Testis (tissue), 3 donors: ENCODE data around the gene NTM. TPM values are rescaled to one million over a fixed set of nuclear protein-coding genes. Genes with fewer than 3 reads are reported as not detected.
A peak's percentile ranks its signal among the peaks of the same experiment; 100 is the strongest.

Experiments
- DNase-seq: peaks from one replicate; pipeline ENCODE4 v3.0.0-alpha.2; 2019
- H3K27ac ChIP-seq, 2 donors: fragments of 200-600 bp; sonication (generic); one replicate each; pipeline ENCODE4 v1.5.1; 2019
- H3K27me3 ChIP-seq: fragments of 200-600 bp; sonication (generic); one replicate; pipeline ENCODE4 v1.5.1; 2019
- H3K36me3 ChIP-seq: fragments of 200-600 bp; sonication (generic); one replicate; pipeline ENCODE4 v1.5.1; 2017; ENCODE audit warnings: low read depth; ENCODE audit errors: missing control alignments
- H3K4me1 ChIP-seq: fragments of 200-600 bp; sonication (generic); one replicate; pipeline ENCODE4 v1.5.1; 2019
- H3K4me3 ChIP-seq, 2 donors: fragments of 200-600 bp; sonication (generic); one replicate each; pipeline ENCODE4 v1.5.1; 2017 to 2019
- H3K9me3 ChIP-seq: fragments of 200-600 bp; sonication (generic); one replicate; pipeline ENCODE4 v1.5.1; 2017
- POLR2A ChIP-seq: fragments of 450-650 bp; IDR thresholded peaks from one replicate; pipeline ENCODE4 v1.6.1; 2017; ENCODE audit warnings: antibody characterized with exemption, mild to moderate bottlenecking, moderate library complexity
- WGBS, 2 donors: methylation state at CpG; one replicate each; pipeline ENCODE4 v1.1.5; 2018; 5-methylcytosine and 5-hydroxymethylcytosine counted together
- intact Hi-C: fragments of 100-400 bp; cut with DNase I; formaldehyde crosslinking; loops from one replicate; pipeline ENCODE4 v1.15.1; 2023; ENCODE audit warnings: low total_unique reads
- polyA plus RNA-seq: library from polyadenylated mRNA; stranded (reverse); fragments of 350-450 nt; fragmentation: Illumina TruSeq; extraction: RNeasy Lipid Tissue Mini Kit (QIAGEN cat#74804); gene quantifications from one replicate; pipeline ENCODE4 v1.2.3, GENCODE V29; 2014; ENCODE audit warnings: low read depth, low replicate concordance; ENCODE audit not compliant: insufficient read depth
- total RNA-seq, 2 donors: library from RNA; depleted of rRNA; stranded (reverse); fragments of >200 nt; gene quantifications; one replicate each; pipeline ENCODE4 v1.2.3, GENCODE V29; 2016
- TF ChIP-seq, protein P1 (sequence below), 3 experiments: fragments of 450-650 bp in 2 of 3; fragments of 200-600 bp in 1 of 3; sonication (generic) in 1 of 3; IDR thresholded peaks; one replicate each; pipeline ENCODE4 v1.5.1; 2016 to 2019; ENCODE audit warnings: antibody characterized with exemption in 3 of 3, mild to moderate bottlenecking in 2 of 3, moderate library complexity in 1 of 3

NTM gene
- total and polyA plus RNA-seq, 3 donors from 2014 or later: 1.7 to 4.5 (median 1.8) TPM

DNA sequence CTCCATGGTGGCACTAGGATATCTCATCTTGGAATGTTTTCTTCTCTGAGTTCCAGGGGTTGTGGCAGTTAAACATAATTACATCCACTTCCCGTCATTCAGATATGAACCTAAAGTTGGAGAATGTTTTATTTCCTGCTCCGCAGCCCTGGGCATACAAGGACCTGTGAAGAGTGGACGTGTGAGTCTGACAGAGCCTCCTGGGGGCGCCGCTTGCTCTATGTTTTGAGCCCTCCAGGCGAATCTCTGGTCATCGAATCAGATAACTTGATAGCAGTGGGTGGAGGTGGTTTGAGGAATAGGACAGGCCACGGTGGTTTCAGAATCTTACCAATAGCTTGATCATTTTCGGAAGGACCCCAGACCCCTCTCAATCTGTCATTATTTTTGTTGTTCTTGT lies 174.2 kb downstream of the NTM start:
- no peaks in the 10 kb centered on the region for H3K27me3 ChIP-seq
- no peak for DNase-seq
- H3K27ac ChIP-seq: no peak overlapping the region
- WGBS, 2 donors: 71 to 76% methylated on average over 8 to 9 of the region's 9 CpGs
- no peaks in the 10 kb centered on the region for H3K36me3 ChIP-seq
- intact Hi-C loops: no loop called here
- no peaks in the 10 kb centered on the region for H3K9me3 ChIP-seq
- H3K4me3 ChIP-seq: no peak overlapping the region
- no peaks in the 10 kb centered on the region for H3K4me1 ChIP-seq
- TF ChIP-seq POLR2A: no peak
- TF ChIP-seq, protein P1, sequence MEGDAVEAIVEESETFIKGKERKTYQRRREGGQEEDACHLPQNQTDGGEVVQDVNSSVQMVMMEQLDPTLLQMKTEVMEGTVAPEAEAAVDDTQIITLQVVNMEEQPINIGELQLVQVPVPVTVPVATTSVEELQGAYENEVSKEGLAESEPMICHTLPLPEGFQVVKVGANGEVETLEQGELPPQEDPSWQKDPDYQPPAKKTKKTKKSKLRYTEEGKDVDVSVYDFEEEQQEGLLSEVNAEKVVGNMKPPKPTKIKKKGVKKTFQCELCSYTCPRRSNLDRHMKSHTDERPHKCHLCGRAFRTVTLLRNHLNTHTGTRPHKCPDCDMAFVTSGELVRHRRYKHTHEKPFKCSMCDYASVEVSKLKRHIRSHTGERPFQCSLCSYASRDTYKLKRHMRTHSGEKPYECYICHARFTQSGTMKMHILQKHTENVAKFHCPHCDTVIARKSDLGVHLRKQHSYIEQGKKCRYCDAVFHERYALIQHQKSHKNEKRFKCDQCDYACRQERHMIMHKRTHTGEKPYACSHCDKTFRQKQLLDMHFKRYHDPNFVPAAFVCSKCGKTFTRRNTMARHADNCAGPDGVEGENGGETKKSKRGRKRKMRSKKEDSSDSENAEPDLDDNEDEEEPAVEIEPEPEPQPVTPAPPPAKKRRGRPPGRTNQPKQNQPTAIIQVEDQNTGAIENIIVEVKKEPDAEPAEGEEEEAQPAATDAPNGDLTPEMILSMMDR (IDR thresholded peaks at IDR 0.05): no peak

DNA sequence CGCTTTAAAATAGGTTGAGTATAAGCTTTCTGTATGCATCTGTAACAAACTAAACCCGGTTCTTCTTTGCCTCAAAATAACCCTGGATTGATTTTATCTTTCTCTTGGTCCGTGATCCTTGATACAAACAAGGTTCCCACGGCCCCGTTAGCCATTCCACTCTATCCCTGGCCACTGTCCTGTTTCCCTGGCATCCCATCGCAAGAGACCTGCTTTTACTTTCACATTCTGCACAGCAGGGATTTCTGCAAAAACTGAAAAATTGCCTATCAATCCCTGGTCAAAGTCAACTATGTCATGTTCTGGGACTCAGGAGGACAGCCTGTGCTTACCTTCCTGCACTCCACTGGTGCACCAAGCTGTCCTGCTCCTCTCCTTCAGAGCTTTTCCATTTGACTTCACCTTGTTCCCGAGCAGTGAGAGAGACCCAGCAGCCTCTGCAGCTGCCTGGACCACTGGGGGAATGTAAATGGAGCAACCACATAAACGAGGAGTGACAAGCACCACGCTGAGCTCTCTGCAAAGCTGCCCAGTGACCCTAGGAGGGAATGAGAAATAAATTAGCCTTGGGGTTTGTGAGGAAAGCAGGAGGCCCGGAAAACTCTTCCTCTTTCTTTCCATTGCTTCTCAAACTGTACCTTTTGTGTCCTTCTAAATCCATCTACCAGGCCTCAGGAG lies 175.9 kb downstream of the NTM start:
- intact Hi-C loops: no loop called here
- H3K9me3 ChIP-seq: no peaks in the 10 kb centered on the region
- TF ChIP-seq, protein P1 (IDR thresholded peaks at IDR 0.05): no peak
- no peak for TF ChIP-seq POLR2A
- H3K27me3 ChIP-seq: no peaks in the 10 kb centered on the region
- peak overlapping the region in 1 of 2 donors; percentile 6 for H3K4me3 ChIP-seq
- H3K27ac ChIP-seq: no peak overlapping the region
- no peak for DNase-seq
- WGBS, 2 donors: 45 to 47% methylated on average over 10 of the region's 10 CpGs
- H3K36me3 ChIP-seq: no peaks in the 10 kb centered on the region
- H3K4me1 ChIP-seq: no peaks in the 10 kb centered on the region

DNA sequence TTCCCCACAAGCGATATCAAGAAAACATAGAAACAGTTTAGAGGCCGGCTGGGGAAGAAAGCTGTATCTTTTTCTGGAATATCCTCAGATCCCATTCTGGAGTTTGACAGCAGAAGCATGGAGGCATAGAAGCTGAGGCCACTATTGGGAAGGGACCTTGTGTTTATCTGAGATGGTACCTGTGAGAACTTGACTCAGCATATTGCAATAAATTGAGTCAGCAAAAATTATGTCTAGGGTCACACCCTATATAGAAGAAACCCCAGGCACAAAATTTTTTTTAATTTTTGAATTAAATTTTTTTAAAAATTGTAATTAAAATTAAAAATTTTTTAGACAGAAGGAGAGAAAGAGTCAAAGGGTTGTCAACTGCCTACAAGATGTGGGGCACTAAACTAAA lies 178.7 kb downstream of the NTM start:
- DNase-seq: no peak
- no peaks in the 10 kb centered on the region for H3K27me3 ChIP-seq
- WGBS, 2 donors: 88 to 93% methylated on average over 2 of the region's 2 CpGs
- no peaks in the 10 kb centered on the region for H3K36me3 ChIP-seq
- H3K4me3 ChIP-seq: no peak overlapping the region
- H3K9me3 ChIP-seq: no peaks in the 10 kb centered on the region
- H3K4me1 ChIP-seq: no peaks in the 10 kb centered on the region
- intact Hi-C loops: no loop called here
- TF ChIP-seq, protein P1 (IDR thresholded peaks at IDR 0.05): no peak
- no peak for TF ChIP-seq POLR2A
- no peak overlapping the region for H3K27ac ChIP-seq

DNA sequence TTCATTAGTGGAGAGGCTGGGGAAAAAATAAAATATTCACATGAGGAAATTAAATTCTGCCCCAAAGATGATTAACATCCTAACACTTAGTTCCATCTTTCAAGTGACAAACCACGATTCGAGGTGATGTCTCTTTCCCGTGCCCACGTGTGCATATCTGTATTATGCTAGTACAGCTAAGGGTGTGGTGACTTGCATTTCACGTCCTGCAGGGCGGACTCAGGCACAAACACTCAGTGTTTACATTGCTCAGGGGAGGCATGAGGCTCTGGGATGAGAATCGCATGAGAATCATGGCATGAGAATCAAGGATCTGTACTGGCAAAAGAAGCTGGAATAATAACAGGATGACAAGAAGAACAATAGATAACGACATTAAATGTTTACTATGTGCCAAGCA lies 179.4 kb downstream of the NTM start:
- intact Hi-C loops: no loop called here
- Histone ChIP-seq H3K4me1 (no peaks in the 10 kb centered on the region), H3K9me3 (no peaks in the 10 kb centered on the region), H3K36me3 (no peaks in the 10 kb centered on the region), H3K4me3 (no peak overlapping the region), H3K27me3 (no peaks in the 10 kb centered on the region), H3K27ac (no peak overlapping the region)
- WGBS, 2 donors: 81 to 92% methylated on average over 8 of the region's 8 CpGs
- TF ChIP-seq, protein P1 (IDR thresholded peaks at IDR 0.05): no peak
- TF ChIP-seq POLR2A: no peak
- DNase-seq: no peak

DNA sequence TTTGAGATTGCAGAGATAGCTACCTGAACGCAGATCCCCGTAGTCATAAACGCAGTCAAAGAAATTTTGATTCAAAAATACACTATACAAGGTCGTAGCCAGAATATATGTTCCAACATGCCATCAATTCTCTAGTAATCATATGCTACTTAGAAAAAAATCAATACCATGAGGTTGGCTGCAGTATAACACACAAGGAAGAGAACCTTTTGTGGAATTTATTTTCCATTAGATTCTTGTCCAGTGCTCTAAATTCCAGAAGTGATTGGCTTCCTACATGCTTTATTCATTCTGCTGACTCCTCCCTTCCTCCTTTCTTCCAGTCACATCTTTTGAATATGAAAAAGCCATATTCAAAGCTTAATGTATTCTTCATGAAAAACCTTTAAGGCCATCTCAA lies 189.9 kb downstream of the NTM start:
- Histone ChIP-seq H3K36me3 (no peaks in the 10 kb centered on the region), H3K27ac (no peak overlapping the region), H3K27me3 (no peaks in the 10 kb centered on the region), H3K4me3 (no peak overlapping the region), H3K4me1 (no peaks in the 10 kb centered on the region), H3K9me3 (no peaks in the 10 kb centered on the region)
- intact Hi-C loops: no loop called here
- WGBS, 2 donors: 74 to 88% methylated on average over 4 of the region's 4 CpGs
- TF ChIP-seq, protein P1 (IDR thresholded peaks at IDR 0.05): no peak
- no peak for TF ChIP-seq POLR2A
- no peak for DNase-seq
